ENCODE results near the gene HK3. TPM values are rescaled to one million over a fixed set of nuclear protein-coding genes. Genes with fewer than 3 reads are reported as not detected.

Gene HK3
- total and polyA plus RNA-seq, 9 of the 15 experiments (the other 6 are each of a cell fraction or from before 2014, with no cell fraction given), result 0.16 TPM; not detected in 8

DNA sequence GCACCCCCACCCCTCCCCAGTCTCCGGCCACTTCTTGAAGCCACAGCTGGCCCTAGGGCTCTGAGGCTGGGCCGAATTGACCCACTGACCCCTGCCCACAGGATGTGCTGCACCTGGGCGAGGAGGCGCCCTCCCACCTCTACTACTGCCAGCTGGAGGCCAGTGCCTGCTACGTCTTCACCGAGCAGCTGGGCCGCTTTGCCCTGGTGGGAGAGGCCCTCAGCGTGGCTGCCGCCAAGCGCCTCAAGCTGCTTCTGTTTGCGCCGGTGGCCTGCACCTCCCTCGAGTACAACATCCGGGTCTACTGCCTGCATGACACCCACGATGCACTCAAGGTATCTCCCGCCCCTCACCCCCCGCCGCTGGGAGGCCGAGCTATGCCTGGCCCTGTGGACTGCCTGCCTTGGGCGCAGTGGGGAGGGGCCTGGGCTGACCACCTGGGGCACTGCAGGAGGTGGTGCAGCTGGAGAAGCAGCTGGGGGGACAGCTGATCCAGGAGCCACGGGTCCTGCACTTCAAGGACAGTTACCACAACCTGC lies 21.3 kb downstream of the HK3 start (continued):
- TF ChIP-seq ESRRB (CRISPR knock-in tag; IDR thresholded peaks at IDR 0.05; ENCODE audit: borderline replicate concordance), result no peak
- no peak for TF ChIP-seq SAFB2 (IDR thresholded peaks at IDR 0.05; ENCODE audit: borderline replicate concordance, low read depth, low read length, severe bottlenecking)
- TF ChIP-seq, protein P1, sequence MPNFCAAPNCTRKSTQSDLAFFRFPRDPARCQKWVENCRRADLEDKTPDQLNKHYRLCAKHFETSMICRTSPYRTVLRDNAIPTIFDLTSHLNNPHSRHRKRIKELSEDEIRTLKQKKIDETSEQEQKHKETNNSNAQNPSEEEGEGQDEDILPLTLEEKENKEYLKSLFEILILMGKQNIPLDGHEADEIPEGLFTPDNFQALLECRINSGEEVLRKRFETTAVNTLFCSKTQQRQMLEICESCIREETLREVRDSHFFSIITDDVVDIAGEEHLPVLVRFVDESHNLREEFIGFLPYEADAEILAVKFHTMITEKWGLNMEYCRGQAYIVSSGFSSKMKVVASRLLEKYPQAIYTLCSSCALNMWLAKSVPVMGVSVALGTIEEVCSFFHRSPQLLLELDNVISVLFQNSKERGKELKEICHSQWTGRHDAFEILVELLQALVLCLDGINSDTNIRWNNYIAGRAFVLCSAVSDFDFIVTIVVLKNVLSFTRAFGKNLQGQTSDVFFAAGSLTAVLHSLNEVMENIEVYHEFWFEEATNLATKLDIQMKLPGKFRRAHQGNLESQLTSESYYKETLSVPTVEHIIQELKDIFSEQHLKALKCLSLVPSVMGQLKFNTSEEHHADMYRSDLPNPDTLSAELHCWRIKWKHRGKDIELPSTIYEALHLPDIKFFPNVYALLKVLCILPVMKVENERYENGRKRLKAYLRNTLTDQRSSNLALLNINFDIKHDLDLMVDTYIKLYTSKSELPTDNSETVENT (CRISPR knock-in tag; IDR thresholded peaks at IDR 0.05), result no peak
- TF ChIP-seq, protein P2, sequence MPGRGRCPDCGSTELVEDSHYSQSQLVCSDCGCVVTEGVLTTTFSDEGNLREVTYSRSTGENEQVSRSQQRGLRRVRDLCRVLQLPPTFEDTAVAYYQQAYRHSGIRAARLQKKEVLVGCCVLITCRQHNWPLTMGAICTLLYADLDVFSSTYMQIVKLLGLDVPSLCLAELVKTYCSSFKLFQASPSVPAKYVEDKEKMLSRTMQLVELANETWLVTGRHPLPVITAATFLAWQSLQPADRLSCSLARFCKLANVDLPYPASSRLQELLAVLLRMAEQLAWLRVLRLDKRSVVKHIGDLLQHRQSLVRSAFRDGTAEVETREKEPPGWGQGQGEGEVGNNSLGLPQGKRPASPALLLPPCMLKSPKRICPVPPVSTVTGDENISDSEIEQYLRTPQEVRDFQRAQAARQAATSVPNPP (IDR thresholded peaks at IDR 0.05; ENCODE audit: borderline replicate concordance, insufficient read depth, insufficient read length), result no peak
- TF ChIP-seq ZNF274 (IDR thresholded peaks at IDR 0.05; ENCODE audit: borderline replicate concordance, low read depth, low read length), result no peak
- TF ChIP-seq, protein P3, sequence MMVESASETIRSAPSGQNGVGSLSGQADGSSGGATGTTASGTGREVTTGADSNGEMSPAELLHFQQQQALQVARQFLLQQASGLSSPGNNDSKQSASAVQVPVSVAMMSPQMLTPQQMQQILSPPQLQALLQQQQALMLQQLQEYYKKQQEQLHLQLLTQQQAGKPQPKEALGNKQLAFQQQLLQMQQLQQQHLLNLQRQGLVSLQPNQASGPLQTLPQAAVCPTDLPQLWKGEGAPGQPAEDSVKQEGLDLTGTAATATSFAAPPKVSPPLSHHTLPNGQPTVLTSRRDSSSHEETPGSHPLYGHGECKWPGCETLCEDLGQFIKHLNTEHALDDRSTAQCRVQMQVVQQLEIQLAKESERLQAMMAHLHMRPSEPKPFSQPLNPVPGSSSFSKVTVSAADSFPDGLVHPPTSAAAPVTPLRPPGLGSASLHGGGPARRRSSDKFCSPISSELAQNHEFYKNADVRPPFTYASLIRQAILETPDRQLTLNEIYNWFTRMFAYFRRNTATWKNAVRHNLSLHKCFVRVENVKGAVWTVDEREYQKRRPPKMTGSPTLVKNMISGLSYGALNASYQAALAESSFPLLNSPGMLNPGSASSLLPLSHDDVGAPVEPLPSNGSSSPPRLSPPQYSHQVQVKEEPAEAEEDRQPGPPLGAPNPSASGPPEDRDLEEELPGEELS (CRISPR knock-in tag; IDR thresholded peaks at IDR 0.05; ENCODE audit: borderline replicate concordance), result no peak
- TF ChIP-seq RNF2 (IDR thresholded peaks at IDR 0.05), result no peak
- no peak for TF ChIP-seq RCOR1 (IDR thresholded peaks at IDR 0.05; ENCODE audit: borderline replicate concordance in 1 of 2, low read depth in 2 of 2, low read length in 2 of 2)

Measured in K562 (cell line).